CD4-positive, alpha-beta T cell (primary cell): ENCODE measurements around the gene E2F6. TPM values are rescaled to one million over a fixed set of nuclear protein-coding genes. Genes with fewer than 3 reads are reported as not detected.

Experiments
- ATAC-seq: fragments of 200-7000 bp; cut with Tn5 transposase; one replicate; pipeline ENCODE4 v1.10.0; 2022; ENCODE audit warnings: mild to moderate bottlenecking; ENCODE audit not compliant: poor library complexity
- CTCF ChIA-PET: fragments of 350-600 bp; sonication (Branson Sonifier 250); formaldehyde crosslinking; loops from one replicate; lab custom pipeline; 2021; ENCODE audit warnings: antibody characterized with exemption, inconsistent platforms; lab: Charles Lee
- POLR2A ChIA-PET: fragments of 350-600 bp; sonication (Branson Sonifier 250); formaldehyde crosslinking; loops from one replicate; lab custom pipeline; 2021; ENCODE audit warnings: antibody characterized with exemption, inconsistent platforms; lab: Charles Lee
- DNase-seq, 14 experiments: peaks; one replicate each; pipeline ENCODE4 v3.0.0-alpha.2; 2013 to 2020; ENCODE audit warnings: mixed read lengths in 2 of 14
- H3K27ac ChIP-seq, 2 donors: one replicate each; pipeline versions ENCODE4 v1.5.1 to v1.7.0; 2013; ENCODE audit warnings: low read length in 2 of 2, low read depth in 1 of 2, mild to moderate bottlenecking in 1 of 2
- H3K27me3 ChIP-seq, 2 experiments: 1 replicate in 1 of 2; 2 replicates in 1 of 2; pipeline versions ENCODE4 v1.6.1 to v1.7.0; 2013; ENCODE audit warnings: low read length in 2 of 2, control low read depth in 1 of 2, mild to moderate bottlenecking in 1 of 2, moderate library complexity in 1 of 2; ENCODE audit not compliant: insufficient read depth in 2 of 2, control insufficient read depth in 1 of 2
- H3K36me3 ChIP-seq: one replicate; pipeline ENCODE4 v1.6.1; 2013; ENCODE audit warnings: low read length, control low read depth; ENCODE audit not compliant: insufficient read depth
- H3K4me1 ChIP-seq: one replicate; pipeline ENCODE4 v1.6.1; 2013; ENCODE audit warnings: low read length, control low read depth; ENCODE audit not compliant: insufficient read depth
- H3K4me3 ChIP-seq: one replicate; pipeline ENCODE4 v1.5.1; 2013; ENCODE audit warnings: mild to moderate bottlenecking, low read length, moderate library complexity
- H3K9me3 ChIP-seq, 2 experiments: 1 replicate in 1 of 2; 2 replicates in 1 of 2; pipeline versions ENCODE4 v1.6.1 to v1.7.0; 2013; ENCODE audit warnings: low read length in 2 of 2, mild to moderate bottlenecking in 2 of 2, control low read depth in 1 of 2, moderate library complexity in 1 of 2; ENCODE audit not compliant: control insufficient read depth in 1 of 2, insufficient read depth in 1 of 2
- H3K27ac Mint-ChIP-seq: one replicate; pipeline ENCODE4 v1.8.0; 2020; ENCODE audit warnings: mixed read lengths
- H3K27me3 Mint-ChIP-seq: one replicate; pipeline ENCODE4 v1.8.0; 2021; ENCODE audit warnings: mixed read lengths
- H3K36me3 Mint-ChIP-seq: one replicate; pipeline ENCODE4 v1.8.0; 2021; ENCODE audit warnings: low read depth, mixed read lengths
- H3K4me1 Mint-ChIP-seq: one replicate; pipeline ENCODE4 v1.8.0; 2021; ENCODE audit warnings: low read depth, mixed read lengths
- H3K4me3 Mint-ChIP-seq: one replicate; pipeline ENCODE4 v1.8.0; 2020; ENCODE audit warnings: mild to moderate bottlenecking, mixed read lengths
- H3K9me3 Mint-ChIP-seq: one replicate; pipeline ENCODE4 v1.8.0; 2020; ENCODE audit warnings: mixed read lengths
- intact Hi-C, 2 experiments: fragments of 100-400 bp; cut with DNase I in 1 of 2; cut with micrococcal nuclease in 1 of 2; formaldehyde crosslinking; loops; one replicate each; pipeline versions ENCODE4 v1.15.1 to v1.9.0; 2023 to 2025; cut with DNase I, micrococcal nuclease
- total RNA-seq, 174 experiments: library from RNA in 2 of 174; stranded (reverse) in 2 of 174; gene quantifications; one replicate each; pipeline ENCODE4 v1.2.3 and lab custom pipeline; 2021 to 2026
- TF ChIP-seq, protein P1 (sequence below): fragments of 200-600 bp; IDR thresholded peaks from one replicate; pipeline ENCODE4 v1.8.0; 2022; ENCODE audit warnings: antibody characterized with exemption, mild to moderate bottlenecking

Gene E2F6
- total RNA-seq, 2 experiments from 2014 or later = 3.5 to 4.2 TPM

DNA sequence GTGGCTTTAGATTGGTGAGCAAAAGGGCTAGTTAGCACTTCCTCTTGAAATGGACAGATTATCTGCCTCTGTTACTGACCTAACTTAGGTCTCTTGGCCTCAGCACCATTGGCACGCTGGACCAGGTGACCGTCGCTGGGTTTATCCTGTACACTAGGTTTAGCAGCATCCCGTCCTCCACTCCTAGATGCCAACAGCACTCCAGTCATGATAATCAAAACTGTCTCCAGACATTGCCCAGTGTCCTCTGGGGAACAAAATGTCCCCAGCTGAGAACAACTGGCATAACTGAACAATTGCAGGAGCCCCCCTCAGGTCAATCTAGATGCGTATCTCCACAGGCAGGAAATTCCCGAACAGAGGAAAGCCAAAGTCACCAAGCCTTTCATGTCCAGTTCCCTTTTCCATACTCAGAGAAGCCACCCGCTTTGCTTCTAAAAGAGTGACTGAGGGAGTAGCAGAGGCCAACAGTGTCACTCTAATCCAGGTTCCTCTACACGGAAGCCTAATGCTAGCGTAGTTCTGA, 27.3 kb downstream of the E2F6 start:
- no peaks in the 10 kb centered on the region for H3K27me3 ChIP-seq
- no peak overlapping the region for H3K27ac ChIP-seq
- Mint-ChIP-seq H3K27me3 (no peaks in the 10 kb centered on the region), H3K4me3 (no peak overlapping the region), H3K9me3 (no peaks in the 10 kb centered on the region), H3K4me1 (no peaks in the 10 kb centered on the region), H3K27ac (no peak overlapping the region), H3K36me3 (peaks cover 20% of the 10 kb centered on the region)
- H3K4me3 ChIP-seq = no peak overlapping the region
- TF ChIP-seq, protein P1, sequence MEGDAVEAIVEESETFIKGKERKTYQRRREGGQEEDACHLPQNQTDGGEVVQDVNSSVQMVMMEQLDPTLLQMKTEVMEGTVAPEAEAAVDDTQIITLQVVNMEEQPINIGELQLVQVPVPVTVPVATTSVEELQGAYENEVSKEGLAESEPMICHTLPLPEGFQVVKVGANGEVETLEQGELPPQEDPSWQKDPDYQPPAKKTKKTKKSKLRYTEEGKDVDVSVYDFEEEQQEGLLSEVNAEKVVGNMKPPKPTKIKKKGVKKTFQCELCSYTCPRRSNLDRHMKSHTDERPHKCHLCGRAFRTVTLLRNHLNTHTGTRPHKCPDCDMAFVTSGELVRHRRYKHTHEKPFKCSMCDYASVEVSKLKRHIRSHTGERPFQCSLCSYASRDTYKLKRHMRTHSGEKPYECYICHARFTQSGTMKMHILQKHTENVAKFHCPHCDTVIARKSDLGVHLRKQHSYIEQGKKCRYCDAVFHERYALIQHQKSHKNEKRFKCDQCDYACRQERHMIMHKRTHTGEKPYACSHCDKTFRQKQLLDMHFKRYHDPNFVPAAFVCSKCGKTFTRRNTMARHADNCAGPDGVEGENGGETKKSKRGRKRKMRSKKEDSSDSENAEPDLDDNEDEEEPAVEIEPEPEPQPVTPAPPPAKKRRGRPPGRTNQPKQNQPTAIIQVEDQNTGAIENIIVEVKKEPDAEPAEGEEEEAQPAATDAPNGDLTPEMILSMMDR = no peak
- H3K36me3 ChIP-seq = no peaks in the 10 kb centered on the region
- intact Hi-C loops = no loop called here
- POLR2A ChIA-PET = no interaction called here
- H3K4me1 ChIP-seq = no peaks in the 10 kb centered on the region
- H3K9me3 ChIP-seq = no peaks in the 10 kb centered on the region
- CTCF ChIA-PET = no interaction called here
- no peak for DNase-seq
- ATAC-seq = no peak

DNA sequence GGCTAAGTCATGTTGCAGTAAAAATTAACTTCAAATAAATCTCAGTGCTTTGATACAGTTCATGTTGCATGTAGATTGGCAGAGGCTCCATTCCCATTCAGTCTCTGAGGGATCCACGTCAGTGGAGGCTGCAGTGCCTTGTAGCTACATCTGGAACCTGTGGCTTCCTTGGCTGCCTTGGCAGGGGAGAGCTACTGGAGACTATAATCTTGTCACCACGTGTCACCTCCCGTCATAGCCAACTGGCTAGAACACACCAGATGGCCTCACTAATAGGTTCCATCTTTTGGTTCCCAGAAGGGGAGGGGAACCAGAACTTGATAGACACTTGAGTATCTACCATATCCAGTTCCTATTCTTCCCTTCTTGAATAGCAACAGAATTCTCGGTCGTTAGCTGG, 28.4 kb downstream of the E2F6 start:
- Histone ChIP-seq H3K27ac (no peak overlapping the region), H3K4me3 (no peak overlapping the region), H3K27me3 (no peaks in the 10 kb centered on the region), H3K4me1 (no peaks in the 10 kb centered on the region), H3K36me3 (no peaks in the 10 kb centered on the region), H3K9me3 (no peaks in the 10 kb centered on the region)
- H3K27ac Mint-ChIP-seq = no peak overlapping the region
- TF ChIP-seq, protein P1 = no peak
- H3K4me3 Mint-ChIP-seq = no peak overlapping the region
- ChIA-PET CTCF (no interaction called here), POLR2A (no interaction called here)
- no peaks in the 10 kb centered on the region for H3K27me3 Mint-ChIP-seq
- H3K36me3 Mint-ChIP-seq = peaks cover 11% of the 10 kb centered on the region
- no peaks in the 10 kb centered on the region for H3K4me1 Mint-ChIP-seq
- no peaks in the 10 kb centered on the region for H3K9me3 Mint-ChIP-seq
- intact Hi-C loops = no loop called here
- DNase-seq (no peak), ATAC-seq (no peak)

DNA sequence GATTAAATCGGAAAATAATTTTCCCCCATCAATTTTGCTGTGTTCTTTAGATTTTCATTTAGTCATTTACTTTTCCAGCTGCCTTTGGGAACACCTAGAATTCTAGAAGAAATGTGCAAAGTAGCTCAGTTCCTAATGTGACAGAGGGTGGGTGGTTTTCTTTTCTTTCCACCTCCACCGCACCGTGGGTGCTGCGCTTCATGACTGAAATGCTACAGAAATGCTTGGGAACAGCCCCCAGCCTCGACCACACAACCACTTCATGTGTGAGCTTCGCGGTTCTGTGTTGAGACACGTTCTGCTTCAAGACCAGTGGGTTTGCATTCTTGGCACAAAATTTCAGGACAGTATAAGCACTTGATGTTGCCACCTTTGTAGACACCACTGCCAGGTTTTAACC, 30.9 kb downstream of the E2F6 start:
- ChIA-PET POLR2A (no interaction called here), CTCF (no interaction called here)
- H3K4me3 Mint-ChIP-seq = no peak overlapping the region
- no peaks in the 10 kb centered on the region for H3K9me3 ChIP-seq
- intact Hi-C loops = no loop called here
- no peaks in the 10 kb centered on the region for H3K36me3 ChIP-seq
- no peaks in the 10 kb centered on the region for H3K9me3 Mint-ChIP-seq
- H3K4me3 ChIP-seq = no peak overlapping the region
- H3K27ac Mint-ChIP-seq = no peak overlapping the region
- TF ChIP-seq, protein P1 = no peak
- no peaks in the 10 kb centered on the region for H3K4me1 Mint-ChIP-seq
- no peaks in the 10 kb centered on the region for H3K27me3 ChIP-seq
- no peaks in the 10 kb centered on the region for H3K27me3 Mint-ChIP-seq
- DNase-seq (no peak), ATAC-seq (no peak)
- H3K4me1 ChIP-seq = no peaks in the 10 kb centered on the region
- H3K36me3 Mint-ChIP-seq = no peaks in the 10 kb centered on the region
- H3K27ac ChIP-seq = no peak overlapping the region
